Ureter (tissue), 1 donor: Measurements from ENCODE around the gene VEZT. TPM values are rescaled to one million over a fixed set of nuclear protein-coding genes. Genes with fewer than 3 reads are reported as not detected.

Experiments
- DNase-seq: peaks from one replicate; pipeline ENCODE4 v3.0.0-alpha.2; 2020; ENCODE audit warnings: low spot score
- total RNA-seq: library from RNA; stranded (reverse); gene quantifications from one replicate; pipeline ENCODE4 v1.2.4, GENCODE V29; 2023
- donor health status: DM: yes; HTN: yes; CAD: no.

Gene VEZT
- total RNA-seq, 1 donor from 2014 or later: 103 TPM

DNA sequence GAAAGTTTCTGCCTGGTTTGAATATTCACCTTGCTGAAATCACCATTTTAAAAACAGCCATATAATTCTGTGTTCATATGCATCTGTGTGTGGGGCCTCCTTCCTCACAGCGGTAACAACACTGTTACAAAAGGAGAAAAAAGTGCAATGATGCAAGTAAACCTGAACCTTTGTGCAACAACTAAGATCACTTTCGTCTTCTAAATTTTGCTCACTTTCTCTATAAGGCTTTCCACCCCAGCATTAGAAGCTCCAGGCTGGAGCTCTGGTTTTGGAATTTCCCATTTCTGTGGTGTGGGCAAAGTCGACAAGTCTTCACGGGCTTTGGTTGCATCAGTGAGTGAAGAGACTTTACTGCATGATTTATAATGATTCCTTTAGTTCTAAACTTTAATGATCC lies 18.7 kb upstream of the VEZT start:
- no peak for DNase-seq

DNA sequence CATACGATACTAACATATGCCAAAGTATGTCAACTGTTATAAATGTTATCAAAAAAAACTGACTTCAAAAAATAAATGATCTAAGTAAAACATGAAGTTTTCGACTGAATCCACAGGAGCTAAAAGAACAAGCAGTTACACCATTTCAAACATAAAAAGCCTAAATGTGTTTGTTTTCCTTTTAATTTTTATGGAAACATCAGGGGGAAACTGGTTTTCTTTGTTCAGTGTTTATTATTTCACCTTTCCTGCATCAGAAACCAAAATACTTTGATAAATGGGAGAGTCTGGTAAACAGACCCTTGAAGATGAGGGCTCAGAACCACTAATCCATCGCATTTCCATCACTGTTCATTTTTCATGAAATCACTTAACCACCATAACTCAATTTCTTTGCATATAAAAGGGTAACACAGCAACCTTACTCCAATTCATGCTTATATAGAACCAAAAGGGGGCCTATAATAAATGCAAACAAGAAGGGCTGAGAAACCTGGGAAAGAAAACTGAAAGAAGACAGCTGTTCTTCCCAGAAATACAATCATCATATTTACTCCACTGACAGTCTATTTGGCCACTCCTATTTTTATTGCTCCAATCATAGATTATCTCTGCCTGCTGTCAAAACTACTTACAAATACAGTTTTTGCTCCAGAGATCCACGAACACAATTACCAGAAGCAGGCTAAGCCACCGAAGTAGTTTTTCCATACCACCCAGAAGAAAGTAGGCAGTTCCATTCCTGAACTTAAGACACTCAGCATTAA lies 17.3 kb upstream of the VEZT start:
- DNase-seq: no peak

DNA sequence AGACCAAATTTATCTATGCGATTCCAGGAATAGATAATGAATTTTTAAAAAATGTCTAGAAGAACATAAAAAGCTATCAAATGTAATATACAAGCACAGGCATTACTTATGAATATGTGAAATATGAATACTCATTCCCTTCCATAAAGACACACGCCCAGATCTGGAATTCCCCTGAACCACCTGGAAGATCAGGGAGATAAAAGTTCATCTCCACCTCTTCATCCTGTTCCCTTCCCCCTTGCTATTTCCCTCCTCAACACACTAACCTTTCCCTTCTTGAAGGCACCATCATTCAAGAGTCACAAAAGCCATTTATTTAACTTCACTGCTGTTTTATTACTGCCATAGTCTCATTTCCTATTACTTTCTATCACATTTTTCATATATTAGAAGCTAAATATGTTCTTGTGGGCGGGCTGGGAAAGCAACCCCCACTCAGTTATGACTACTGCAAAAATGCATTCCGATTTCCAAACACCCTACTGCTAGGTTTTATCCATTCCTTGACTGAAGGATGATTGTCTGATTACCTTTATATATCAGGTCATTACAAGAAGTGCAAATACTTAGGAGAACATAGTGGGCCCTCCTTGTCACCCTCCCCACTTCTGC lies 16.4 kb upstream of the VEZT start:
- DNase-seq: no peak

DNA sequence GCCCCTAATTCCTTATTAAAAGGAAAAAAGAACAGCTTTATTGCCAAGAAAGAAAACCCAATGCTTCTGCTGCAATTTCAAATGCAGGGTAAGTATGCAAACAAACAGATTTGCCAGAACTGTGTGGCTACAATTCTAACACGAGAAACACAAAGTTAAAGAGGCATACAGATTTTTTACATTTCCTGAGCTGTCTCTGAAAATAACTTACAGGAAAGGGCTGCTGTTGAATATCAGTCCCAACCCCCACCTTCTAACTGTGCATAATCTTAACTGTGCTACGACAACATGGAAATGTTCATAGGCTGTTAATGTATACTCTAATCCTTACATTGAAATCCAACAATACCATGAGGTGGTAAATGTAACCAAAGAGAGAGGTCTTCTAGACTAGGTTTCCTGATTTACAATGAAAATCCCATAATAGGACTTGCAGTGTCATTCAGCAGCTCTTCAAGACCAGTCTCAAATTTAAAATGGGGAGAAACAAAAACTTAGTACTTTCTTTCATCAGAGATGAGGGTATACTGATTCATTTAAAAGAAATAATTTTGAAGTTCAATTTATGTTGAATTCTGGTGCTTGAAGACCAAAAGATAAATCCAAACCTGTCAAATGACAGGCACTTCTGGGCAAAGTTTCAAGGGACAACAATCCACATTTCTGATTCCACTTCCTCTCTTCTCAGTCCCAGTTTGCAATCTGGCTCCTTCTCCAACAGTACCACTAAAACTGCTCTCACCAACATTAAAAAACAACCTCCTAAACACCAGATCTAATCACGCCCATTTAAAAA lies 14.7 kb upstream of the VEZT start:
- DNase-seq: no peak

DNA sequence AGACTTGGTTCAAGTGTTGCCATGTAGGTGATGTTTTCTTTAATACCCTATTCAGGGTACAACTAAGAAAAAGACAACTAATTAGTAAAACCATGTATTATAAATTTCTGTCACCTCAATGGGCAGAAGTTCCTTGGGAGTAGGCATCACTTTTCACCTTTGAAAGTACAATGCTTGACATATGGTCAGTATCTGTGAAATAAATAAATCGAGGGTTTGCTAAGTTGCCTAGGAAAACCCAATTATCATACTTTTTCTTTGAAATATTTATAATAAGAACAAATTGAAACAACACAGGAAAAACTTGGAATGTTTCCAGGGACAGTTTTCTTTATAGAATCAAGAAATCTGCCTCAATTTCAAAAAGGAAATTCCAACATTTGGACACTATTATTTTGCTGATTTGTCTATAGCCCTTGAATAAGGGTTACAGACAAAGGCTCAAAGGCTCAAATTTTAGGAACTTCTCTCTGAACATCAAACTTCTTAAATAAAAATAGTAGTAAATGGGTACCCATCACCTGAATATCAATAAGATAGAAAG lies 14.0 kb upstream of the VEZT start:
- DNase-seq: no peak

DNA sequence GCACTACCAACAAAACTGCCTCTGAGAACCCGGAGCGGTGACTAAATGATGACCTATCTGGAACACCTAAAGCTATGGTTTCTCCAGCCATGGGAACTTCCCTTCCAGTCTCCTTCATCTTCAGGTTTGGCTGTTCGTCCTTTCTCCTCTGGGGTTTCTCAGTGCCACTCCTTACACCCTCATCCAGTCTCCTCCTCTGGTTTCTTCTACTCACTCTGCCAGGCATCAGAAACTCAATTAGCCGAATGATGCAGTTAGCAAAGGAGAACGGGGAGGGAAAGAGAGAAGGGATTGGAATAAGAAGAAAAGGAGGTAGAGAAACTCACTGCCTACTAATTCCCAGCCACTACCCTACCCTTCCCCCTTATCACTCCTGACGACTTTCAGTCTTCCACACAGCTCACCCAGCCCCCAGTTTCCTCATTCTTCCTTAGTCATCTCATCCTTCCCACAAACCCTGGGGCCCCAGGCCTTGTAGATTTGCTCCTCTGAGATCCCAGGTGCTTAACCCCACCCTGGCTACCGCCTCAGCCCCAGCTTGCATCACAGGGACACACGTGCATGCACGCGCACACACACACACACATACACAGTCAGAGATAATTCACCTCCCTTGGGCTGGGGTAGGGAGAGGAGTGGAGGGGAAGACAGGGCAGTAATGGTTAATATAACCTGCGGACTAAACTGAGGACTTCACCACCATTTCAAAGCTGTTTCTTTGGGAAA lies 13.3 kb upstream of the VEZT start:
- DNase-seq: peak; percentile 69

DNA sequence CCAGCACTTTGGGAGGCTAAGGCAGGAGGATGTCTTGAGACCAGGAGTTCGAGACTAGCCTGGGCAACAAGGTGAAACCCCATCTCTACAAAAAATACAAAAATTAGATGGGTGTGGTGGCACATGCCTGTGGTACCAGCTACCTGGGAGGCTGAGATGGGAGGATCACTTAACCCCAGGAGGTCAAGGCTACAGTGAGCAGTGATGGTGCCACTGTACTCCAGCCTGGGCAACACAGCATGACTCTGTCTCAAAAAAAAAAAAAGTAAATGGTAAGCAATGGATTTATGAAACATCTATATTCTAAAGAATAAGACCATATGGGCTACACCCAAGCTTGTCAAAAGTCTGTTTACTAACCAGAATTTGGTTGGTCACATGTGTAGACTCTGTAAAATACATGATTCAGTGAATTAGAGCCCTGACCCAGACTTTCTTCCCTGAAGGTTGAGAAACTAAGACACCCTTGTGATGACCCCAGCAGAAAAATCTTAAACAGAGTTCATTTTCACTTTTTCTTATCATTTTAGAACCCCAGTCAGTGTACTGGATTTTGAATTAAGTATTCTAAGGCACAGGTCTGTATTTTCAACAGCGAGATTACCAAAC lies 12.5 kb upstream of the VEZT start:
- DNase-seq: no peak

DNA sequence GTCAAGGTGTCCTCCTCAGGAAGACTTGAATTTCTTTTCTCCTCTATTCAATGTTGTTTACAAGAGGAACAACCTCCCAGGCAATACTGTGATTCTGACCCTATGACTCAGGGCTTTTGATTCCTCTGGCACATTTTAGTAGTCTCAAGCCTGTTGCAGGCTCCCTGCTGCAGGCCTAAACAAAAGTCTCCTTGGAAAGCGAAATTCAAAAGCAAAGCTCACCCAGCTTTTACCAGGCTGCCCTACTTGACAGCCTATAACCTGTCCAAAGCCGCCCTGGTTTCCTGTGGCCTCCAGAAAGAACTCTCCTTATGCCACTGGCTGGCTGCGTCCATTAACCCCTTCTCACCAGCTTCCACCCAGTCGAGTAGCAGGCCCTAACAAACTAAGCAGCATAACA lies 11.9 kb upstream of the VEZT start:
- DNase-seq: peak; percentile 44

DNA sequence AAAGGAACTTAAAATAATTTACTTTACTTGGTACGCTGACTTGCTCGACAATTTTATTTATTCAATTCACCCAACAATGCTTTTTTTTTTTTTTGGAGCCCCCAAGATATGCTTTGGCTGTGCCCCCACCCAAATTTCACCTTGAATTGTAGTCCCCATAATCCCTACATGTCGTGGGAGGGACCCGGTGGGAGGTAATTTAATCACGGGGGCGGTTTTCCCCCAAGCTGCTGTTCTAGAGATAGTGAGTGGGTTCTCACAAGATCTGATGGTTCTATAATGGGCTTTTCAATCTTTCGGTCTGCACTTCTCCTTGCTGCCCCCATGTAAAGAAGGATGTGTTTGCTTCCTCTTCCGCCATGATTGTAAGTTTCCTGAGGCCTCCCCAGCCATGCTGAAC lies 10.7 kb upstream of the VEZT start:
- DNase-seq: no peak

DNA sequence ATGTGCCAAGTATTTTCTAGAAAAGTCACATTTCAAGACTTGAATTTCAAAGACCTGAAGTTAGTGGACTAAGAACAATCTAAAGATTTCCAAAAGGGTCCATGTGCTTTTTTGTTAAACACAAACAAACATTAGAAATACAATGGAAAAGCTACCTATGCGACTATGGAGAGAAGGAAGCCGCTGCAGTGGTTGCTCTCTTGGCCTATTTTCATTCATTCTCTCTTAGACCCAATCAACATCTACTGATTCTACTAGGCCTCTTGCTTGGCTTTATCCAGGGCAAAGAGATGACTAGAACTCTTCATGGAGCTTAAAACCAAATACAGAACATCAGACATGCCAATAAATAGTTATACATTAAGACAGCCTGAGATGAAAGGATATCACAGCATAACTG lies 10.2 kb upstream of the VEZT start:
- no peak for DNase-seq

DNA sequence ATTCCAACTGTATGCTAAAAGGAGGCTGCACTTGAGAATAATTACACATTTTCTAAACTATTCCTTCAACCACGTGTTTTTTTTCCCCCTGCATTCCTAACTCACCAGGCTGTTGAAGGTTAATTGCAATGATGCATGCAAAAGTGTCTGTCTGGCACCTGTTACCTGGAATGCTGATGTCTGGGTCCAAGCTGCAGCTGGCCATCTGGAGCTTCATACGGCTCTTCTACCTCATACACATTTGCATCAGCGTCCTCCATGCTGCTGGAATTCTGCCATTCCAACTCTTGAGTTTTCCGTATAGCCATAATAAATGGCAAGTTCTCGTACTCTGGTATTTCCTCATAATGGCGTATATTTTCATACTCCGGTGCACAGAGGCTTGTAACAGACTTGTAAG lies 8.9 kb upstream of the VEZT start:
- DNase-seq: no peak

DNA sequence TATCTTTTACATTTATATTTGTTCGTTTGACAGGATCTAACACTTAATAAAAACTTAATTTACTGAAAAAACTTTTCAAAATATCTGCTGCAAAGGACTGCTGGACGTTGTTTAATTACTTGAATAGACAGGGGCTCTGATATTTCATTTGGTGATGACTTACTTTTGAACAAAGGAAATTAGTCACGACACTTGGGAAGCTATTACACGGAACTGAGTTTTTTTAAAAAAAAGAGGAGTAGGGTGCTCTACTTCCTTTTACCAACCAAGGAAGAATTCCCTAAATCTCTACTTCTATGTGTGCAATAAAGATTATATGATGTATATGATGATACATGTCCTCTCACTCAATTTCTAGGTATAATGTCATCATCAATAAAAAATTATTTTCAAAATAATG lies 5.0 kb upstream of the VEZT start:
- DNase-seq: no peak

DNA sequence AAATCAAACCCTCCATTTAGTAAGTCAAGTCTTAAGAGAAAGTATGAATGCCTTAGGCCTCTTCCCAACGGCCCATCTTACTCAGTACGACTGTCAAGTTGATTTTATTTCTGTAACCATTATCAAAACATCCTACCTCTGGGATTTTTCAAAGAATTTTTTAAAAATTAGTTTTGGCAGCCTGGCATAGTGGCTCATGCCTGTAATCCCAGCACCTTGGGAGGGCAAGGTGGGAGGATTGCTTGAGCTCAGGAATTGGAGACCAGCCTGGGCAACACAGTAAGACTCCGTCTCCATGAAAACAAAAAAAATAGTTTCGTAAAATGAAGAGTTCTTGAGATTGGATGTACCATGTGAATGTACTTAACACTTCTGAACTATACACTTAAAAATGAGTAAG lies 4.5 kb upstream of the VEZT start:
- no peak for DNase-seq

DNA sequence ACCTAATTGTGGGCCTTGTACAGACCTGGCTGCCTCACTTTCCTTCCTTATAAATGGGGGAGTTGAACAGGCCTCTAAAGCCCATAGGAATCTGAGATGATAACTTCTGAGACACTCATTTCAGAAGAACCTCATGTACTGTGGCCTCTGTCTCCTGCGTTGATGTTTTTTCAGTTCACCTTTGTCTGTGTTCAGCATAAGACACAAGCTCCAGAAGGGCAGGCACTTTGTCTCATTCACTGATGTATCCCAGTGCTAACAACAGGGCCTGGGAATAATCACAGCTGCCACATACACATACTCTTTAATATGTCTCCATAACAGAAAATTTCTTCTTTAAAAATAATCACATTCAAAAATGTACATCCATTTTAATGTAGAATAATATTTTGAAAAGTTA lies 3.7 kb upstream of the VEZT start:
- DNase-seq: no peak

DNA sequence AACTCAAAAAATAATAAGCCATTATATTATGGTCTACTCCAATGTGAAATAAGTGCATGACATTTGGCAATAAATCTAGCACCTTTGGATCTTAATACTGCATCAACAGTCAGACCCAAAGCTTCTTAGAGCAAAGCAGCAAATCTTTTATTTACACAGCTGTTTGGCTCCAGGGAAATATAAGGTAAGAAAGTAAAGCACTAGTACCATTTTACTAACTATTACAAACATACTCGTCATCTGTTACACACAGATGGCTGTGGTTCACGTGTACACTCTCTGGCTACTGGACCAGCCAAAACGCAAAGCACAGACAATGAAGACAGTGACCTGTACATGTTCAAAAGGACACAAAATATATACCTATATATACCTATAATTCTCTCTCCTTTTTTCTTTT lies 3.1 kb upstream of the VEZT start:
- no peak for DNase-seq

DNA sequence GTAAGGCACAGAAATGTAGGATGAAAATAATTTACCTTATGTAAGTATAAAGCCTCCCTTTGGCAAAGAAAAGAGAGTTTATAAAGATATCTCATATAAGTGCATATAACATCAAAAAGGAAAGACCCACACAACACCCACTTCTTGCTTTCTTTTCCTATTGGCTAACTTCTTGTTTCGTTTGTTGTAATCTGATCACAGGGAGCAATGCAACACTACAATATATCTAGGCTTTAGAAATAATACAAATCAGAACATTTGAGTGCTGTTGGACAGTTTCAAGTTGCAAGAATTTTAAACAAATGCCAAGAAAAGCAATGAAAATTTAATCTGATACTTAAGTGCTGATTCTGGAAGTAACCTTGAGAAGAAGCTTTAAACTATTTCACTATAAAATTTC lies 1.7 kb upstream of the VEZT start:
- no peak for DNase-seq

DNA sequence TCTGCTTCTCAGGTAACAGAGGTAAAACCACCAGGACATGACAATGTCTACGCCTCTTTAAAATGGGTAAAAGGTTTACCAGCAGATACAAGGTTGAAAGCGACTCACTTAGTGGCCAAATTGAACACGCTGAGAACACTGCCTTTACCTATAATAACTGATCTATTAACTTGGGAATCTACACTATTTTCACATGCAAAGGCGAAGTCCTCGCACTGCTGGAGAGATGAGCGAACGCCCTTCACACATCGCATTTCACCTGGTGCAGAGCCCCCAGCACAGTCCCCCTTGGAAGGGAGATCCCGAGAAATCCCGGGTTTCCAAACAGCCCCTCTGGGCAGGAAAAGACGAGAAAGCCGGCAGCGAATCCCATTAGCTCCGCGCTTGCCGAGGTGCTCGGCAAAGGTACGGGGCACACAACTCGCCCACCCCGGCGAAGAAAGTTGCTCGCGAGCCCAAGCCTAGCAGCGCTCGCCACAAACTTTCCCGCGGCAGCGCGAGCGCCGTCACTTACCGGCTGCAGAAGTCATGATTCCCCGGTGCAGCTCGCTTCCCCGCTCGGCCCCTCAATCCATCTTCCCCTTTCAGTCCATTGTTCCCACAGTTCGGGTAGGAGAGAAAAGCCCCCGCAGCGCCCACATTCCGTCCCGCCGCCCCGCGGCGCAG lies 763 bp upstream of the VEZT start:
- DNase-seq: no peak

DNA sequence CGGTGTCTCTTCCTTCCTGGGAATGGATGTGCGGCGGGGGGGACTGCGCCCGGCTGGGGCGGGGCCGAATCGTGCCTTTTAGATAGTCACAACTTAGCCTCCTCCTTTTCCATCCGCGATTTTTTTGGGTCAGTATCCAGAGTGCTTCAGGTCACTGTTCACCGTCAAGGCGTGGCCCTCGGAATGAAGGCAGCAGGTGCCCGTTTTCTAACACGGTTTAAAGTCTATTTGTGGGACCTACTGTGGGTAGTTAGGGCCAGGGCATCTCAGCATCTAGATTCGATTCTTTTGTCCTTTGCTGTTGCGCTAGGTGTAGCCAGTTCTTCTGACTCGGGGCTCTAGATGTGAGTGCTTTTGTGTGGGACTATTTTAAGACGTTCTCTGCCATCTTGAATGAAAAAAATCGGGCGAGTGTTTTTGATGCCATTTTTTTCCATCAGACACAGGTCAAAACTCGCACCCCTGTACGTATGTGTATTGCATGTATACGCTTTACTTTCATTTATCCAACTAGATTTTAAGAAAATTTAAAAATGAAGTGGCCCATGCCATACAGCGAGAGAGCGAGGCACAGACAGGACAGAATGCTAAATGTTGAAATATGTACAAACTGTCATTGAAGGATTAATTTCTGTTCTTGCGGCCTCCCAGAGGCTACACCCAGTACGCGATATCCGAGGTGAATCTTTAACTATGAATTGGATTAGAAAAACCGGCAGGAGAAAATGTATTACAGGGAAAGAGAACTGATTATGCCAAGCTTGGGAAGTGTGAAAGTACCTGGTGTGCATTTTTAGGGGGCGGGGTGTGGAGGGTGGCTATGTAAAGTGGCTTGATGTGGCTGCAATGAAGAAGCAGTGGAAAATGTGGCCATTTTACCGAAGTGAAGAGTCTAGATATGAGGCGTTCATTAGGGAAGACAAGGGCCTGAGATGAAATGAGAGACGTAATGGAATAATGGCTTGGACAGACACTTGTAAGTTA lies 835 bp downstream of the VEZT start:
- DNase-seq: peak; percentile 85

DNA sequence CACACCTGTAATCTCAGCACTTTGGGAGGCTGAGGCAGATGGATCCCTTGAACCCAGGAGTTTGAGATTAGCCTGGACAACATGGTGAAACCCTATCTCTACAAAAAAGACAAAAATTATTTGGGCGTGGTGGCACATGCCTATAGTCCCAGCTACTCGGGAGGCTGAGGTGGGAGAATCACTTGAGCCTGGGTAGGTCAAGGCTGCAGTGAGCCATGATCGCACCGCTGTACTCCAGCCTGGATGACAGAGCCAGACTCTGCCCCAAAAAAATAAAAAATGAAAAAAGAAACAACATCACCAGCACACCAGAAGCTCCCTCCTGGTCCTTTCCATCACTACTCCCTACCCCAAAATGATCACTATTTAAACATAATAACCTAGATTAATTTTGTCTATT lies 2.6 kb downstream of the VEZT start:
- DNase-seq: no peak

DNA sequence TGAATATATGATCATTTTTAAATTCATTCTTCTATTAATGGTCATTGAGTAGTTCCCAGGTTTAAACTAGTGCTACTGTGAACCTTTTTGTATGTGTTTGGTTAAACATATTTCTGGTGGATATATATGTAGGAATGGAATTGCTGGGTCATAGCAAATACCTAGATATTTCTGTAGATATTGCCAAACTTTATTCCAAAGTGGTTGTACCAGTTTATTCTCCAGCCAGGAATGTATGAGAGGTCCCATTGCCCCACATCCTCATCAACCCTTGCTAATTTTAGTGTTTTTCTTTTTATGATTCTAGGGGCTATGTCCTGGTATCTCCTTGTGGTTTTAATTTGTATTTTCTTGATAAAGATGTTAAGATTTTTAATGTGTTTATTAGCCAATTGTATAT lies 3.1 kb downstream of the VEZT start:
- DNase-seq: no peak
